Sigmoid colon (tissue), 4 donors: ENCODE measurements around the gene GRIK4.

Experiments
- CTCF ChIP-seq, 4 experiments: fragments of 450-650 bp in 3 of 4; fragments of 200-600 bp in 1 of 4; IDR thresholded peaks; one replicate each; pipeline ENCODE4 v1.5.1; 2016 to 2019; ENCODE audit warnings: antibody characterized with exemption in 4 of 4, mild to moderate bottlenecking in 3 of 4, moderate library complexity in 2 of 4
- EP300 ChIP-seq, 4 donors: sonication (generic); formaldehyde crosslinking; IDR thresholded peaks; one replicate each; pipeline ENCODE4 v1.6.1; 2017; ENCODE audit warnings: antibody characterized with exemption in 4 of 4
- POLR2A ChIP-seq, 2 donors: fragments of 450-650 bp; IDR thresholded peaks; one replicate each; pipeline ENCODE4 v1.6.1; 2016; ENCODE audit warnings: antibody characterized with exemption in 2 of 2, mild to moderate bottlenecking in 2 of 2, moderate library complexity in 2 of 2

GRCh38 chr11:120545813-120546212 lies 34.3 kb downstream of the GRIK4 start:
- TF ChIP-seq EP300 (IDR thresholded peaks at IDR 0.05): no peak
- TF ChIP-seq CTCF (IDR thresholded peaks at IDR 0.05): no peak
- TF ChIP-seq POLR2A (IDR thresholded peaks at IDR 0.05): no peak
